Activated CD8-positive, alpha-beta T cell treated with anti-CD3 and anti-CD28 coated beads, Interleukin-2, amount 10 ng/mL, durations not matched to agents 7 days and 5 days (primary cell): ENCODE results near the gene GPRC5D. TPM values are rescaled to one million over a fixed set of nuclear protein-coding genes. Genes with fewer than 3 reads are reported as not detected.

Source experiments
- ATAC-seq: fragments of 150-1000 bp; cut with Tn5 transposase; one replicate; pipeline ENCODE4 v1.10.0; 2021; ENCODE audit warnings: moderate library complexity
- CTCF ChIA-PET: fragments of 350-600 bp; sonication (Branson Sonifier 250); formaldehyde crosslinking; loops from one replicate; lab custom pipeline; 2021; ENCODE audit warnings: antibody characterized with exemption; lab: Charles Lee
- POLR2A ChIA-PET: fragments of 350-600 bp; sonication (Branson Sonifier 250); formaldehyde crosslinking; loops from one replicate; lab custom pipeline; 2021; ENCODE audit warnings: antibody characterized with exemption; lab: Charles Lee
- DNase-seq: peaks from one replicate; pipeline ENCODE4 v3.0.0-alpha.2; 2020
- H3K27ac Mint-ChIP-seq: one replicate; pipeline ENCODE4 v1.8.0; 2021; ENCODE audit warnings: mild to moderate bottlenecking, mixed read lengths
- H3K27me3 Mint-ChIP-seq: one replicate; pipeline ENCODE4 v1.8.0; 2021; ENCODE audit warnings: low read depth, mixed read lengths
- H3K36me3 Mint-ChIP-seq: one replicate; pipeline ENCODE4 v1.8.0; 2021; ENCODE audit warnings: low read depth, mixed read lengths
- H3K4me1 Mint-ChIP-seq: one replicate; pipeline ENCODE4 v1.8.0; 2021; ENCODE audit warnings: low read depth, mixed read lengths
- H3K4me3 Mint-ChIP-seq: one replicate; pipeline ENCODE4 v1.8.0; 2021; ENCODE audit warnings: mild to moderate bottlenecking, mixed read lengths
- H3K9me3 Mint-ChIP-seq: one replicate; pipeline ENCODE4 v1.8.0; 2022; ENCODE audit warnings: mixed read lengths; ENCODE audit not compliant: insufficient read depth
- total RNA-seq, 2 experiments: library from RNA; stranded (reverse); gene quantifications; one replicate each; pipeline ENCODE4 v1.2.3, GENCODE V29; 2021

GPRC5D gene
- total RNA-seq, 2 experiments from 2014 or later, result not detected

- no peaks in the 10 kb centered on the region for H3K36me3 Mint-ChIP-seq
- H3K9me3 Mint-ChIP-seq, result no peaks in the 10 kb centered on the region
- DNase-seq, result peak; percentile 90
- peaks cover 17% of the 10 kb centered on the region for H3K27me3 Mint-ChIP-seq
- CTCF ChIA-PET, result interaction anchor here (0.7 to 4.0 kb wide), 45 partner anchors 9 to 1270 kb away, joined by 3 to 82 read pairs (median 4); partner anchors contain the start of genes EMP1 and FAM234B
- peaks cover 10% of the 10 kb centered on the region for H3K4me1 Mint-ChIP-seq
- peak; percentile 99 for ATAC-seq
- no peak overlapping the region for H3K27ac Mint-ChIP-seq
- no peak overlapping the region for H3K4me3 Mint-ChIP-seq
- POLR2A ChIA-PET, result interaction anchor here (1.0 to 1.6 kb wide), 2 partner anchors 69 to 296 kb away, joined by 3 to 5 read pairs; no protein-coding TSS in a partner anchor
Observed at GRCh38 chr12:12916135-12916944, 35.6 kb downstream of the GPRC5D start.

GRCh38 chr12:12915656-12916055, 36.3 kb downstream of the GPRC5D start:
- ChIA-PET CTCF (interaction anchor here (1.3 to 4.0 kb wide), 19 partner anchors 15 to 339 kb away, joined by 3 to 82 read pairs (median 6); partner anchors contain the start of gene FAM234B), POLR2A (interaction anchor here (1.6 kb wide), 1 partner anchor 70 kb away, joined by 3 read pairs; no protein-coding TSS in a partner anchor)
- ATAC-seq (no peak), DNase-seq (no peak)
- peaks cover 10% of the 10 kb centered on the region for H3K4me1 Mint-ChIP-seq
- H3K27ac Mint-ChIP-seq, result no peak overlapping the region
- no peak overlapping the region for H3K4me3 Mint-ChIP-seq
- H3K36me3 Mint-ChIP-seq, result no peaks in the 10 kb centered on the region
- peaks cover 17% of the 10 kb centered on the region for H3K27me3 Mint-ChIP-seq
- no peaks in the 10 kb centered on the region for H3K9me3 Mint-ChIP-seq

DNA sequence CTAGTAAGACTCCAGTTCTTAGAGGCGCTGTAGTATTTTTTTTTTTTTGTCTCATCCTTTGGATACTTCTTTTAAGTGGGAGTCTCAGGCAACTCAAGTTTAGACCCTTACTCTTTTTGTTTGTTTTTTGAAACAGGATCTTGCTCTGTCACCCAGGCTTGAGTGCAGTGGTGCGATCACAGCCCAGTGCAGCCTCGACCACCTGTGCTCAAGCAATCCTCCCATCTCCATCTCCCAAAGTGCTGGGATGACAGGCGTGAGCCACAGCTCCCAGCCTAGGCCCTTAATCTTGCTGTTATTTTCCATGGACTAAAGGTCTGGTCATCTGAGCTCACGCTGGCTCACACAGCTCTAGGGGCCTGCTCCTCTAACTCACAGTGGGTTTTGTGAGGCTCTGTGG, 39.3 kb downstream of the GPRC5D start:
- no peaks in the 10 kb centered on the region for H3K9me3 Mint-ChIP-seq
- no peak overlapping the region for H3K27ac Mint-ChIP-seq
- H3K27me3 Mint-ChIP-seq, result peaks cover 15% of the 10 kb centered on the region
- ATAC-seq (no peak), DNase-seq (no peak)
- H3K36me3 Mint-ChIP-seq, result no peaks in the 10 kb centered on the region
- ChIA-PET POLR2A (no interaction called here), CTCF (no interaction called here)
- no peak overlapping the region for H3K4me3 Mint-ChIP-seq
- peaks cover 30% of the 10 kb centered on the region for H3K4me1 Mint-ChIP-seq

DNA sequence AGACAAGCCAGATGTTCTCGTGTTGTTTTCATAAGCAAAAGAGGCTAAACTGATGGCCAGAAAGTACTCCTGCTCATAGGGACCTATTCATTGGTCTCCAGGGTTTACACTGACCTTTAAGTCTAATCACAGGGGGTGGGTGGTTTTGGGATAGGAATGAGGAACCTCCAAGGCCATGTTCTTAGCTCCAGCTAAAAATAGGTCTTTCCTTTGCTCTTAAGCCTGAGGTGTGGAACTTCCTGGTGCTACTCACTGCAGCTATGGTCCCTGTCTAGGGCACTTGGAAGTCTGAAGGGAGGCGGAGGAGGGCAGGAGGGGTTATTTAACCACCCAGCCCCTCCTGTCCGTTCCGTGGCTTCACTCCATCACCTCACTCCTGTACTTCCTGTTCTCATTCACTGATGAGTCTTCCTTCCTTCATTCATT, 42.0 kb downstream of the GPRC5D start:
- ATAC-seq, result no peak
- Mint-ChIP-seq H3K36me3 (no peaks in the 10 kb centered on the region), H3K4me1 (peaks cover 21% of the 10 kb centered on the region), H3K4me3 (no peak overlapping the region), H3K9me3 (no peaks in the 10 kb centered on the region), H3K27ac (no peak overlapping the region), H3K27me3 (peaks cover 4% of the 10 kb centered on the region)
- CTCF ChIA-PET, result no interaction called here
- POLR2A ChIA-PET, result no interaction called here
- DNase-seq, result no peak

GRCh38 chr12:12909228-12909994, 42.6 kb downstream of the GPRC5D start:
- H3K4me3 Mint-ChIP-seq, result no peak overlapping the region
- ATAC-seq (peak; percentile 44), DNase-seq (no peak)
- peaks cover 4% of the 10 kb centered on the region for H3K27me3 Mint-ChIP-seq
- ChIA-PET CTCF (interaction anchor here (0.8 to 1.2 kb wide), 2 partner anchors 120 to 121 kb away, joined by 3 to 5 read pairs; no protein-coding TSS in a partner anchor), POLR2A (no interaction called here)
- H3K4me1 Mint-ChIP-seq, result peaks cover 21% of the 10 kb centered on the region
- H3K27ac Mint-ChIP-seq, result no peak overlapping the region
- H3K9me3 Mint-ChIP-seq, result no peaks in the 10 kb centered on the region
- no peaks in the 10 kb centered on the region for H3K36me3 Mint-ChIP-seq

DNA sequence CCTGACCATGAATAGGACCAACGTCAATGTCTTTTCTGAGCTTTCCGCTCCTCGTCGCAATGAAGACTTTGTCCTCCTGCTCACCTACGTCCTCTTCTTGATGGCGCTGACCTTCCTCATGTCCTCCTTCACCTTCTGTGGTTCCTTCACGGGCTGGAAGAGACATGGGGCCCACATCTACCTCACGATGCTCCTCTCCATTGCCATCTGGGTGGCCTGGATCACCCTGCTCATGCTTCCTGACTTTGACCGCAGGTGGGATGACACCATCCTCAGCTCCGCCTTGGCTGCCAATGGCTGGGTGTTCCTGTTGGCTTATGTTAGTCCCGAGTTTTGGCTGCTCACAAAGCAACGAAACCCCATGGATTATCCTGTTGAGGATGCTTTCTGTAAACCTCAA, 43.3 kb downstream of the GPRC5D start:
- Mint-ChIP-seq H3K36me3 (no peaks in the 10 kb centered on the region), H3K4me1 (peaks cover 21% of the 10 kb centered on the region), H3K27ac (no peak overlapping the region), H3K9me3 (no peaks in the 10 kb centered on the region), H3K4me3 (no peak overlapping the region), H3K27me3 (peaks cover 8% of the 10 kb centered on the region)
- ATAC-seq, result no peak
- ChIA-PET CTCF (interaction anchor here (0.8 to 1.2 kb wide), 4 partner anchors 11 to 302 kb away, joined by 3 to 5 read pairs (median 3); no protein-coding TSS in a partner anchor), POLR2A (no interaction called here)
- no peak for DNase-seq

DNA sequence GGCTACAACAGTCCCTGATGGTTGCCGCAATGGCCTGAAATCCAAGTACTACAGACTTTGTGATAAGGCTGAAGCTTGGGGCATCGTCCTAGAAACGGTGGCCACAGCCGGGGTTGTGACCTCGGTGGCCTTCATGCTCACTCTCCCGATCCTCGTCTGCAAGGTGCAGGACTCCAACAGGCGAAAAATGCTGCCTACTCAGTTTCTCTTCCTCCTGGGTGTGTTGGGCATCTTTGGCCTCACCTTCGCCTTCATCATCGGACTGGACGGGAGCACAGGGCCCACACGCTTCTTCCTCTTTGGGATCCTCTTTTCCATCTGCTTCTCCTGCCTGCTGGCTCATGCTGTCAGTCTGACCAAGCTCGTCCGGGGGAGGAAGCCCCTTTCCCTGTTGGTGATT, 43.7 kb downstream of the GPRC5D start:
- POLR2A ChIA-PET, result no interaction called here
- Mint-ChIP-seq H3K9me3 (no peaks in the 10 kb centered on the region), H3K27me3 (peaks cover 8% of the 10 kb centered on the region), H3K27ac (no peak overlapping the region), H3K36me3 (no peaks in the 10 kb centered on the region), H3K4me3 (no peak overlapping the region), H3K4me1 (peaks cover 21% of the 10 kb centered on the region)
- DNase-seq, result no peak
- CTCF ChIA-PET, result interaction anchor here (0.7 to 1.5 kb wide), 5 partner anchors 8 to 302 kb away, joined by 3 read pairs; no protein-coding TSS in a partner anchor
- ATAC-seq, result no peak

DNA sequence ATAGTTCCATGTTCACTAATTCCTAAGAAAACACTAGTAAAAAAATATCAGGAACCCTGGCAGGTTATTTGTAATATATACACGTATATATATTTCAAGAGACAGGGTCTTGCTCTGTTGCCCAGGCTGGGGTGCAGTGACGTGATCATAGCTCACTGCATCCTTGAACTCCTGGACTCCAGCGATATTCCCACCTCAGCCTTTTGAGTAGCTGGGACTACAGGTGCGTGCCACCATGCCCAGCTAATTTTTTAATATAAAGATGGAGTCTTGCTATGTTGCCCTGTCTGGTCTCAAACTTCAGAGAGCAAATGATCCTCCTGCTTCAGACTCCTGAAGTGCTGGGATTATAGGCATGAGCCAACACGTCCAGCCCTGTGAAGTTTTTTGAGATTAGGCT, 44.4 kb downstream of the GPRC5D start:
- CTCF ChIA-PET, result interaction anchor here (0.7 to 1.5 kb wide), 4 partner anchors 9 to 303 kb away, joined by 3 read pairs; no protein-coding TSS in a partner anchor
- H3K36me3 Mint-ChIP-seq, result no peaks in the 10 kb centered on the region
- no peak for DNase-seq
- H3K4me3 Mint-ChIP-seq, result no peak overlapping the region
- no peak overlapping the region for H3K27ac Mint-ChIP-seq
- H3K27me3 Mint-ChIP-seq, result peaks cover 8% of the 10 kb centered on the region
- H3K9me3 Mint-ChIP-seq, result no peaks in the 10 kb centered on the region
- H3K4me1 Mint-ChIP-seq, result peaks cover 21% of the 10 kb centered on the region
- POLR2A ChIA-PET, result no interaction called here
- no peak for ATAC-seq

DNA sequence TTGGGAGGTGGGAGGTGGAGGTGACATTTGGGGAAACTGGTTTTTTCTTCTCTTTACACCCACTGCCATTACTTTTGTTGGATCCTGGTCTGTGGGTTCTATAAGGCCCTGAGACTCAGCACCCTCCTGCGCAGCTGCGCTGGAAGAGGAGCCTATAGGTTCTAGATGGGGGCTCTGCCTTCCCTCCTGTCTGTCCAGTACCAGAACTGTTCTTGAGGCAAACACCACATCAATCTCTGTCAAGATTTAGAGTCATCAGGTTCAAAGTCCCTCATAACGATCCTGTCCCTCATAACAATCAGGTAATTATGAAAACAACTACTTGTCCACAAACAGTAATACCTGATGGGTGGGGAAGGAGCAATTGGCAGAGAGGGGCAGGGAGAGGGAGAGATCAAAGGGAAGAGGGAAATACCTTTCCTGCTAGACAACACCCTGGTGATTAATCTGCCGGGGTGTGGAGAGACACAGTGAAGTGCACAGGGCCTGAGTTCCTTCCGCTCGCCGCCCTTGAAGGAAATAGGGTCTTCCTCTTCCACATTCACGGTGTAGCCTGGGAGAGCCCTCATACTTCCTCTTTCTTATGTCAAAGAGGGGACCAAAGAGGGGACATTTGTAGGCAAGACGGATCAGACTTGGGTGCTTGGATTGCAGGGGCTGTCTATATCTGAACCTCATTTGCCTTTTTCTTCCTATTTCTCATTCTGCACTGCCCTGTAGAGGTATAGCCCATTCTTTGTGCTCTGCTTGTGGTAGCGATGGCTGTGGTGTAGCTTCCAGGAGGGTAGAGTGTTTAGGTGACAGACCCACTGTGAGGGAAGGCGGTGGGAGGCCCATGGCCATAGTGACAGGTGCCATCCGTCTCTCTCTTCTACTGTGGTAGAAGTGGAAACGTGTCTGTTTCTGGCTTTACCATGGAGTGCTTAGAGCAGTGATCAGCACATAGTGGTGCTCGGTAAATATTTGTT, 48.0 kb downstream of the GPRC5D start:
- Mint-ChIP-seq H3K4me3 (no peak overlapping the region), H3K27me3 (peaks cover 10% of the 10 kb centered on the region), H3K4me1 (peaks cover 5% of the 10 kb centered on the region), H3K36me3 (no peaks in the 10 kb centered on the region), H3K9me3 (no peaks in the 10 kb centered on the region), H3K27ac (no peak overlapping the region)
- no peak for DNase-seq
- ChIA-PET POLR2A (no interaction called here), CTCF (no interaction called here)
- ATAC-seq, result no peak

- H3K27ac Mint-ChIP-seq, result no peak overlapping the region
- H3K27me3 Mint-ChIP-seq, result peaks cover 12% of the 10 kb centered on the region
- ATAC-seq (no peak), DNase-seq (no peak)
- ChIA-PET POLR2A (no interaction called here), CTCF (no interaction called here)
- no peaks in the 10 kb centered on the region for H3K36me3 Mint-ChIP-seq
- H3K4me3 Mint-ChIP-seq, result no peak overlapping the region
- H3K9me3 Mint-ChIP-seq, result no peaks in the 10 kb centered on the region
- H3K4me1 Mint-ChIP-seq, result peaks cover 1% of the 10 kb centered on the region
Observed at GRCh38 chr12:12902036-12902435, 49.9 kb downstream of the GPRC5D start.
